Astrocyte (in vitro differentiated cells and primary cell): Measurements from ENCODE around the gene WNT4. TPM values are rescaled to one million over a fixed set of nuclear protein-coding genes. Genes with fewer than 3 reads are reported as not detected.

Experiments used
- DNase-seq: peaks from one replicate; pipeline ENCODE4 v3.0.0-alpha.2; 2010; ENCODE audit warnings: low read depth
- FAIRE-seq: peaks from 2 replicates; lab custom pipeline; 2011; peaks lifted over from hg19 to GRCh38; lab: Jason Lieb, UNC
- H2AFZ ChIP-seq: 2 replicates; pipeline ENCODE4 v1.6.0; 2012; ENCODE audit warnings: low read depth, low read length, inconsistent platforms
- H3K27ac ChIP-seq: 2 replicates; pipeline ENCODE4 v1.5.1; 2011; ENCODE audit warnings: low read depth, low read length, inconsistent platforms
- H3K27me3 ChIP-seq: 2 replicates; pipeline ENCODE4 v1.6.0; 2011; ENCODE audit warnings: low read length, inconsistent platforms; ENCODE audit not compliant: insufficient read depth
- H3K36me3 ChIP-seq: 2 replicates; pipeline ENCODE4 v1.5.1; 2011; ENCODE audit warnings: low read length, inconsistent platforms; ENCODE audit not compliant: insufficient read depth
- H3K4me1 ChIP-seq: 2 replicates; pipeline ENCODE4 v1.5.1; 2011; ENCODE audit warnings: low read length, inconsistent platforms; ENCODE audit not compliant: insufficient read depth
- H3K4me2 ChIP-seq: 2 replicates; pipeline ENCODE4 v1.6.0; 2012; ENCODE audit warnings: low read length, inconsistent platforms
- H3K4me3 ChIP-seq: 2 replicates; pipeline ENCODE4 v1.5.1; 2011; ENCODE audit warnings: low read depth, mild to moderate bottlenecking, low read length, inconsistent platforms; ENCODE audit not compliant: insufficient read depth
- H3K79me2 ChIP-seq: 2 replicates; pipeline ENCODE4 v1.6.0; 2012; ENCODE audit warnings: mild to moderate bottlenecking, low read length, inconsistent platforms; ENCODE audit not compliant: insufficient read depth
- H3K9ac ChIP-seq: 2 replicates; pipeline ENCODE4 v1.6.0; 2012; ENCODE audit warnings: mild to moderate bottlenecking, low read length, inconsistent platforms
- H3K9me3 ChIP-seq: 2 replicates; pipeline ENCODE4 v1.5.1; 2012; ENCODE audit warnings: low read depth, mild to moderate bottlenecking, low read length, inconsistent platforms; ENCODE audit not compliant: insufficient read depth
- H4K20me1 ChIP-seq: 2 replicates; pipeline ENCODE4 v1.6.0; 2012; ENCODE audit warnings: low read length, inconsistent platforms; ENCODE audit not compliant: insufficient read depth
- H3K27ac Mint-ChIP-seq: one replicate; pipeline ENCODE4 v1.8.0; 2021; ENCODE audit warnings: mild to moderate bottlenecking, mixed read lengths; ENCODE audit not compliant: unreplicated experiment
- H3K27me3 Mint-ChIP-seq: one replicate; pipeline ENCODE4 v1.8.0; 2021; ENCODE audit warnings: low read depth, mixed read lengths; ENCODE audit not compliant: unreplicated experiment
- H3K36me3 Mint-ChIP-seq: one replicate; pipeline ENCODE4 v1.8.0; 2021; ENCODE audit warnings: low read depth, mixed read lengths; ENCODE audit not compliant: unreplicated experiment
- H3K4me1 Mint-ChIP-seq: one replicate; pipeline ENCODE4 v1.8.0; 2021; ENCODE audit warnings: low read depth, mixed read lengths; ENCODE audit not compliant: unreplicated experiment
- H3K4me3 Mint-ChIP-seq: one replicate; pipeline ENCODE4 v1.8.0; 2021; ENCODE audit warnings: mild to moderate bottlenecking, moderate library complexity, mixed read lengths; ENCODE audit not compliant: unreplicated experiment
- H3K9me3 Mint-ChIP-seq: one replicate; pipeline ENCODE4 v1.8.0; 2021; ENCODE audit warnings: mild to moderate bottlenecking, mixed read lengths; ENCODE audit not compliant: unreplicated experiment
- EZH2 ChIP-seq: IDR thresholded peaks from 2 replicates; pipeline ENCODE4 v1.6.1; 2012; ENCODE audit warnings: mild to moderate bottlenecking, low read length, inconsistent platforms; ENCODE audit not compliant: insufficient read depth
- total RNA-seq: library from RNA; stranded (reverse); gene quantifications from 2 replicates; pipeline ENCODE4 v1.2.1, GENCODE V29; 2021
- TF ChIP-seq, protein P1 (sequence below): IDR thresholded peaks from 2 replicates; pipeline ENCODE4 v1.5.1; 2011; ENCODE audit warnings: low read depth, mild to moderate bottlenecking, inconsistent platforms, low read length, moderate library complexity; ENCODE audit not compliant: insufficient read depth

Gene WNT4
- total RNA-seq, 1 donor from 2014 or later, result 1.2 TPM

GRCh38 chr1:22150923-22151322 is 8.0 kb upstream of the WNT4 start:
- H3K9ac ChIP-seq, result no peak overlapping the region
- no peak overlapping the region for H3K4me3 Mint-ChIP-seq
- FAIRE-seq, result no peak
- peaks cover 5% of the 10 kb centered on the region for H3K36me3 Mint-ChIP-seq
- peaks cover 19% of the 10 kb centered on the region for H3K27me3 ChIP-seq
- TF ChIP-seq EZH2, result no peak
- TF ChIP-seq, protein P1, sequence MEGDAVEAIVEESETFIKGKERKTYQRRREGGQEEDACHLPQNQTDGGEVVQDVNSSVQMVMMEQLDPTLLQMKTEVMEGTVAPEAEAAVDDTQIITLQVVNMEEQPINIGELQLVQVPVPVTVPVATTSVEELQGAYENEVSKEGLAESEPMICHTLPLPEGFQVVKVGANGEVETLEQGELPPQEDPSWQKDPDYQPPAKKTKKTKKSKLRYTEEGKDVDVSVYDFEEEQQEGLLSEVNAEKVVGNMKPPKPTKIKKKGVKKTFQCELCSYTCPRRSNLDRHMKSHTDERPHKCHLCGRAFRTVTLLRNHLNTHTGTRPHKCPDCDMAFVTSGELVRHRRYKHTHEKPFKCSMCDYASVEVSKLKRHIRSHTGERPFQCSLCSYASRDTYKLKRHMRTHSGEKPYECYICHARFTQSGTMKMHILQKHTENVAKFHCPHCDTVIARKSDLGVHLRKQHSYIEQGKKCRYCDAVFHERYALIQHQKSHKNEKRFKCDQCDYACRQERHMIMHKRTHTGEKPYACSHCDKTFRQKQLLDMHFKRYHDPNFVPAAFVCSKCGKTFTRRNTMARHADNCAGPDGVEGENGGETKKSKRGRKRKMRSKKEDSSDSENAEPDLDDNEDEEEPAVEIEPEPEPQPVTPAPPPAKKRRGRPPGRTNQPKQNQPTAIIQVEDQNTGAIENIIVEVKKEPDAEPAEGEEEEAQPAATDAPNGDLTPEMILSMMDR, result no peak
- H3K4me1 ChIP-seq, result no peaks in the 10 kb centered on the region
- no peaks in the 10 kb centered on the region for H4K20me1 ChIP-seq
- no peak overlapping the region for H3K27ac Mint-ChIP-seq
- DNase-seq, result no peak
- no peak overlapping the region for H3K27ac ChIP-seq
- no peaks in the 10 kb centered on the region for H3K79me2 ChIP-seq
- H3K4me2 ChIP-seq, result no peak overlapping the region
- H3K9me3 Mint-ChIP-seq, result no peaks in the 10 kb centered on the region
- no peaks in the 10 kb centered on the region for H3K36me3 ChIP-seq
- H2AFZ ChIP-seq, result no peak overlapping the region
- no peaks in the 10 kb centered on the region for H3K9me3 ChIP-seq
- peaks cover 60% of the 10 kb centered on the region for H3K27me3 Mint-ChIP-seq
- no peak overlapping the region for H3K4me3 ChIP-seq
- H3K4me1 Mint-ChIP-seq, result no peaks in the 10 kb centered on the region

DNA sequence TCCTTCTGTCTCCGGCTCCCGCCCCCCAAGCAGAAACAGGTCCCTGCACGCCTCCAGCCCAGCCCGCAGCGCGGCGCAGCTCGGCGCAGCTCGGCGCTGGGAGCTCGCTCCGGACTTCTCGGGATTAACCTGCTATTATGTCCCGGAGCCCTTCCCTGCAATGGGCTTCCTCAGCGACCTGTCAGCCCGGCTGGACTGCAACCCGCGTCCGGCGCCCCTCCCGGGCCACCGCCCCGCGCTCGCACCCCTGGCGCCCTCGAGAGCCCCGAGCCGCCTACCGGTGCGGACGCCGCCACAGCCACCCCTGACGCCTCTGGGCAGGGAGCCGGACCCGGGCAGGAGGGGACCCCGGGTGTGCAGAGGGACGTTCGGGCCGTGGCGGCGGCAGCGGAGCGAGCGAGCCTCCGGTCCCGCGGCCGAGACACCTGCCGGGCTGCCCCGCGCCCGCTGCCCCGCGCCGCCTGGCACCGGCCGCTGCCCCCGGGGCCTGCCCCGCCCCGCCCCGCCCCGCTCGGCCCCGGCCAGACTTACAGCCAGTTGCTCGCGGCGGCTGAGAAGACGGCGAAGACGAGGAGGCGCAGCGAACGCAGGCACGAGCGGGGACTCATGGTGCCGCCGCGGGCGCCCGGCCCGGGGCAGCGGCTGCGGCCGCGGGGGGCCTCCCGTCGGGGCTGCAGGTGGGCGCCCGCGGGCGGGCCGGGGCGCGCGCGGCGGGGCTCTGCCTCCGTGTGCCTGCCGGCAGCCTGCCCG is 407 bp downstream of the WNT4 start:
- H3K4me2 ChIP-seq, result peak overlapping the region; percentile 77
- H2AFZ ChIP-seq, result no peak overlapping the region
- TF ChIP-seq, protein P1, result no peak
- peak; percentile 68 for TF ChIP-seq EZH2
- Mint-ChIP-seq H3K4me3 (no peak overlapping the region), H3K4me1 (peaks cover 16% of the 10 kb centered on the region), H3K27ac (no peak overlapping the region), H3K9me3 (no peaks in the 10 kb centered on the region), H3K27me3 (peaks cover 43% of the 10 kb centered on the region), H3K36me3 (peaks cover 13% of the 10 kb centered on the region)
- H4K20me1 ChIP-seq, result peaks cover 45% of the 10 kb centered on the region
- H3K36me3 ChIP-seq, result no peaks in the 10 kb centered on the region
- no peak for FAIRE-seq
- H3K9ac ChIP-seq, result no peak overlapping the region
- H3K9me3 ChIP-seq, result no peaks in the 10 kb centered on the region
- peaks cover 12% of the 10 kb centered on the region for H3K4me1 ChIP-seq
- H3K79me2 ChIP-seq, result no peaks in the 10 kb centered on the region
- peaks cover 57% of the 10 kb centered on the region for H3K27me3 ChIP-seq
- no peak overlapping the region for H3K27ac ChIP-seq
- no peak for DNase-seq
- H3K4me3 ChIP-seq, result peak overlapping the region; percentile 17
